Hematopoietic multipotent progenitor cell treated with erythropoietin and hydrocortisone succinate and interleukin-3 and kit ligand, for 15 days (in vitro differentiated cells): ENCODE measurements around the gene NPEPL1.

Source experiments
- DNase-seq: peaks from one replicate; pipeline ENCODE4 v3.0.0-alpha.2; 2015; ENCODE audit warnings: low spot score

NPEPL1 gene

DNA sequence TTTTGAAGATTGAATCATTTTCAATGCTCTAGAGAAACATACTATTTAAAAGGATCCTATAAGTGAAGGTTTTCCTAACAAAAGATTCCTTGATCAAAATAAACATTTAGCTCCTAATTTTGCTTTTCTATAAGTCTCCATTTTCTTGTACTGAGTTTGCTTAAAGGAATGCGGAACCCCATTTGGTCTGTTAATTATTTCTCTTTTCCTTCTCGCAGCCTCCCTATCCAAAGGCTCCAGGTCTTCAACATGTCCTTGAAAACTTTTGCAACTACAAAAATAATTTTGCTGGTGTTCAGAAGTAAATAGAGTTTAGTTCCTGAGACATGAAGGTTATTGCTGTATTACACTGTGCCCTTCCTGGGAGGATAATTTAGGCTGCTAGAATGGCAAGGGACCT lies 8.3 kb upstream of the NPEPL1 start:
- no peak for DNase-seq

DNA sequence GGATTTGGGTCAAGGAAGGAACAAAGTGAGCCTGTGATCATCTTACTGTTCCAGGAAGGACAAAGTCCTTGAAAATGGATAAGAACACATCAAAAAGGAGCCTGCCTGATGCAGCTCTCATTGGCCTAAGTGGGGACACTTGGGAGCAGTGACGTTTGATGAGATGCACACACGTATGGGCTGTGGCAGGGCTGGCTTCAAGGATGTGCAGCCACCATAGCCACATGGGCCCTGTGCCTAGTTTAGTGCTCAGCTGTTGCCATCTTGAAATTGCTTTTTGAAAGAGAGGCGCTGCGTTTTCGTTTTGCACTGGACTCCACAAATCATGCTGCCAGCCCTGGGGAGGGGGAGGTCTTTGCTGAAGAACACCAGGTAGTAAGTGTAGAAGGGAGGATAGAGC lies 6.6 kb upstream of the NPEPL1 start:
- DNase-seq = no peak

DNA sequence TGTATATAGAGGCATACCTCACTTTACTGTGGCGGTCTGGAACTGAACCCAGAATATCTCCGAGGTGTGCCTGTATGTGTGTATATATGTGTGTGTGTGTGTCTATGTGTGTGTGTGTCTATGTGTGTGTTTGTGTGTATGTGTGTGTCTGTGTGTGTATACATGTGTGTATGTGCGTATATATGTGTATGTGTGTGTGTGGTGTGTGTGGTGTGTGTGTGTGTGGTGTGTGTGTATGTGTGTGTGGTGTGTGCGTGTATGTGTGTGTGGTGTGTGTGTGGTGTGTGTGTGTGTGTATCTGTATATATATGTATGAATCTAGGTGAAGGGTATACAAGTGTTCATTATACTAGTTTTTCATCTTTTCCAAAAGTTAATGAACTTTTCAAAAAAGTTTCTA lies 4.2 kb upstream of the NPEPL1 start:
- DNase-seq = no peak

DNA sequence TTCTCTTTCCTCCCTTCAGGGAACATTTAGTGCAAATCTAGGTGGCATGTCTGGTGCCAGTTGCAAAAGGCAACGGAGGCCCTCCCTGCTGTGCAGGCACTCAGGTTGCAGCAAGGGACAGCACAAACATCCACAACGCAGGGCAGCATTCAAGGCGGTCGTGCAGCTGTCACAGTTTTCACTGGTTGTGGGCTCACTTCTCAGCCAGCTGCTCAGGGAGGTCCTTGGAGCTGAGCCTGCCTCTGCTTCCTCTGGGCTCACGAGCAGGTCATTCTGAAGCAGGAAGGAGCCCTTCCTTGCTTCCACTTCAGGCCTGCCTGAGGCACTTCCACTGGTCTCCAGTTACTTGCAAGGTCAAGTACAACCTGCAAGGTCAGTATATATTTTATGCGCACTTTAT lies 3.8 kb upstream of the NPEPL1 start:
- DNase-seq = no peak

DNA sequence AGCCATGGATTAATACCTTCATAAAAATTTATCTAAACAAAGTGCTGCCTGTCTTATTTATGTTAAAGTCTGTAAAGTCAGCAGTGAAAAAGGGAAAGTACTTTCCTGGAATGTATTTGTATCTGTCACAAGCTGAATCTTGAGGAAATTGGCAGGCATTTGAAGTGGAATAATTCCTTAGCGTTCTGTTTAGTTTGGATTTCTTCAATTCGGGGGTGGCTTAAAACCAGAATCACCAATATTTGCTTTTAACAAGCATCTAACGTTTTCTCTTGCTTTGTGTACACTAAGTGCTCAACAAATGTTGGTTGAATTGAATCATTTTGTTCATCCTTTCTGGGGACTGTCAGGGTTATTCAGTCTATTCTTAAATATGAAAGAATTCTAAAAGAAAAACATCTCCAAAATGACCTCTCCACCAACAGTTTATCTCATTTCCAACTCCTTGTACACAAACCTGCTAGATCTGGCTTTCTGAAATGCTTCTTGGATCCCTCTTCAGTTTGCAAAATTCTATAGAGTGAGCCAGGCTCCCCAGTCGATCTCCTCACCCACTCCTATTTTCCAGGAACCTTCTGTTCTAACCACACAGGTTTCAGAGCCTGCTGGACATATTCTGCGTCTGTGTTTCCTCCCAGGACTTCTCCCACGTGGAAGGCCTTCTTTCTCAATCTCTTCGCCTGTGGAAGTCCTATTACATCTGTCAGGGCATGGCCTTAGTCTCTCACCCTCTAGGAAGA lies 2.0 kb upstream of the NPEPL1 start:
- DNase-seq = no peak

DNA sequence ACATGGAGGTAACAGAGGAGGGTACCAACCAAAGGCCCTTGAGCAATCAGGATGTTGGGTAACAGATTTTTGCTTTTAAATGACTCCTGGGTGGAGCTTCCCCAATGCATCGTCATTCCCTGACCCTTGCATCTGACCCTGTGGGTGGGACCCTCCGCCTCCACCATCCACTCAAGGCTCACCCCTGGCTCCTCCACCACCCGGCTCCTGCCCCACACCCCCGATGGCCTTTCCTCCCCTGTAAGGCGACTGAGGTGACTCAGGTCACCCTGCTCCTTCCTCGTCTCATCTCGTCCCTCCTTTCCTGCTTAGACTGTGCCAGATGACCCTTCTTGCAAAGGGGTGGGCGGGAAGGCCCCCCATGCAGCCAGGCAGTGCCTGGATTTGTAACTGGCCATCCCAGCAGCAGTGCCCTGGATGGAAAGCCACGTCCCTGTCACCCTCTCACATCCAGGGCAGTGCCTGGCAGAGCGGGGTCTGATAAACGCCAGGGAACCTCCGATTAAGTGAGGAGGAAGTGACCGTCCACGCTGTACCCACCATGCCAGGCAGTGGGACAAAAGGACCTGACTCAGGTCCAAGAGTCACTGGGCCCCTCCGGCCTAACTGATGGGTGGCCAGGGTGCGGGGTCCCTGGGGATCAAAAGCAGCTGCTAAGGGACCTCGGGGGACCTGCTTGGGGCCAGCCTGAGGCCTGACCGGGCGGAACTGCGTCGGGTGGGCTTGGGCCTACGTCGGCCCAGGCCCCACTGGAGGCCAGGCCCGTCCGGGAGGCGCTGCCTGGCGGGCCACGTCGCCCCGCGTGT lies 624 bp upstream of the NPEPL1 start:
- no peak for DNase-seq

DNA sequence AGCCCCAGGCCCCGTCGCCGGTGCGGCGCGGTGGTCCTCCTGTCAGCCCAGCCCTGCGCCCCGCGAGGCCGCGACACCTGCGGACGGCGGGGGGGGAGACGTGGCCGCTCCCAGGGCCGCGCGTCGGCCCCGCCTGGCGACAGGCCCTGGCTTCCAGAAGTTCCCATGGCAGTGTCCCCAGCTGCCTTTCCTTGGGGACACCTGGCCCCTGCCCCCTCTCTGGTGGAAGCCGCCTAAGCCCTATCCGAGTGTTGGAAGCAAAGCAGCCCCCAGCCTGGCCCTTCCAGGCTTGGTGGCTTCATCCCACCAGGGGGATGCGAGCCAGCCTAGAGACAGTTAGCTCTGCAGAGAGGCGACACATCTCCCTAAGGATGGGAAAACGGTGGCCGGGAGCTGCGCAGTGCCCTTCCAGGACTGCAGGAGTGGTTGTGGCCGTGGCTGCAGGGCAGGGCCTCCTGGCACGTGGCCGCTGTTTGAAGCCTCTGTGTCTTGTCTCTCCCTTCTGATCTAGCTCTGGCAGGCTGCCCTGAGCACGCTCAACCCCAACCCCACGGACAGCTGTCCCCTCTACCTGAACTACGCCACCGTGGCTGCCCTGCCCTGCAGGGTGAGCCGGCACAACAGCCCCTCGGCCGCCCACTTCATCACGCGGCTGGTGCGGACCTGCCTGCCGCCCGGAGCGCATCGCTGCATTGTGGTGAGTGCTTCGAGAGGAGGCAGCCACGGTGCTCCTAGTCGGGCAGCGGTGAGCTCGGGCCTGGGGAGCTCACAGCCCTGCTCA lies 816 bp downstream of the NPEPL1 start:
- no peak for DNase-seq

DNA sequence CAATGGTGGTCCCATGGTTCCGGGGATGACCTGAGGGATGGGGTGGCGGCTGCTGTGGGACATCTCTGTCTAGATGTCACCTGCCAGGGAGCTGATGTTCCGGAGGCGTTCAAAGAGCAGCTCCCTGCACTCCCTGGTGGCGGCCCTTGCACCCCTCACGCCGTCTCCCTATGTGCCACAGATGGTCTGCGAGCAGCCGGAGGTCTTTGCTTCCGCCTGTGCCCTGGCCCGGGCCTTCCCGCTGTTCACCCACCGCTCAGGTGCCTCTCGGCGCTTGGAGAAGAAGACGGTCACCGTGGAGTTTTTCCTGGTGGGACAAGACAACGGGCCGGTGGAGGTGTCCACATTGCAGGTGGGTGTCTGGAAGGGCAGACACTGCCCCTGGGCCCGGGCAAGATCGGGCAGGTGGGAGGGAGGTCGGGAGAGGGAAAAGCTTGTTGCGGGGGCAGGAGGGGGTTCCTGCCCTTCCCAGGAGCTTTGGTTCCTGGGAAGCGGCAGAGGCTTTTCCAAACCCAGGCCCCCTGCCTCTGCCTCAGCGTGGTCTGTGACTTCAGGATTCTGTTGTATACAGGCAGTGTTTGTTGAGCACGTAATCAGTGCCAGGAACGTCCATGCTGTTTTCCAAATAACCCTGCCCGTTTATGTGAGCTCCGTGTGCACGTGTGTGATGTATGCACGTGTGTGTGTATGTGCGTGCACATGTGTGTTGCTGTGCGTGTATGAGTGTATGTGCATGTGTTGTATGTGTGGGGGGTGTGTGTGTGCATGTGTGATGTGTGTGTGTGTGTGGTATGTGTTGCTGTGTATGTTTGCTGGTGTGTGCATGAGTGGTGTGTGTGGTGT lies 1.9 kb downstream of the NPEPL1 start:
- no peak for DNase-seq

DNA sequence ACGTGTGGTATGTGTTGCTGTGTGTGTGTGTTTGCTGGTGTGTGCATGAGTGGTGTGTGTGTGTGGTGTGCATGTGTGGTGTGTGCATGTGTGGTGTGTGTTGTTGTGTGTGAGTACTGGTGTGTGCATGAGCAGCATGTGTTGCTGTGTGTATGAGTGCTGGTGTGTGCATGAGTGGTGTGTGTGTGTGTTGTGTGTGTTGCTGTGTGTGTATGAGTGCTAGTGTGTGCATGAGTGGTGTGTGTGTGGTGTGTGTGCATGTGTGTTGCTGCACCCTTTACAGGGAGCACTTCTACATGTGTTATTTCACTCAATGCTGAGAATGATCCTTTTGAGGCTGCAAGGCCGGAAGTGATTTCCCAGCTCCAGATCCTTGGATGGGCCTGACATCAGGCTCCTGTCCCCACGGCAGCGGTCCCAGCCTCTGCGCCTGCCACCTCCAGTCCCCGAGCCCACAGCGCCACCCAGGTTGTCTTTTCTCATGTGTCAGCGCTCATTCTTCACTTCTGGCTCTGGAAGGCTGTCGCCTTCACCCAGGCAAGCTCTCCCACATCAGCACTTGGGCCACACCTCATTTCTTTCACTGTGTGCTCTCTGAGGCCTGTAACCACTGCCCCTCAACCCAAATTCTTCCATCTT lies 2.6 kb downstream of the NPEPL1 start:
- no peak for DNase-seq

DNA sequence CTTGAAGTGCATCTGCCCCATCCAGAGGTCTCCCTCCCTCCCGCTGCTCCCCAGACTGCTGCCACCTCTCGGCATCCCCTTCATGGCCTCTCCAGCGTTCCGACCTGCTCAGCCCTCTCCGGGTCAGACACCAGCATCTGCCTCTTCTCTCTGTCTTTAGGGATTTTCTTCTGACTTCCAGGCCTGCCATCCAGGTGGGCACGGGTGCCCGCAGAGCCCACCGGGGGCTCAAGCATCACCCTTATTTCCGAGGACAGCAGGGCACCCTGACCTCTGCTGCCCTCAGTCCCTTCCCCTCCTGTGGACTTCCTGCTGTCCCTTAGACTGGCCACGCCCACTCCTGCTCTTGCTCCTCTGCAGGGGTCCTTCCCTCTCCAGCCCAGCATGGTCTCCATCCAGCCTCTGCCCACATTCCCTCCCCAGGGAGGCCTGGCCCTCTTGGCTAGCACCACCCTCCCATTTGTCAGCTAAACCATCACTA lies 3.3 kb downstream of the NPEPL1 start:
- no peak for DNase-seq

DNA sequence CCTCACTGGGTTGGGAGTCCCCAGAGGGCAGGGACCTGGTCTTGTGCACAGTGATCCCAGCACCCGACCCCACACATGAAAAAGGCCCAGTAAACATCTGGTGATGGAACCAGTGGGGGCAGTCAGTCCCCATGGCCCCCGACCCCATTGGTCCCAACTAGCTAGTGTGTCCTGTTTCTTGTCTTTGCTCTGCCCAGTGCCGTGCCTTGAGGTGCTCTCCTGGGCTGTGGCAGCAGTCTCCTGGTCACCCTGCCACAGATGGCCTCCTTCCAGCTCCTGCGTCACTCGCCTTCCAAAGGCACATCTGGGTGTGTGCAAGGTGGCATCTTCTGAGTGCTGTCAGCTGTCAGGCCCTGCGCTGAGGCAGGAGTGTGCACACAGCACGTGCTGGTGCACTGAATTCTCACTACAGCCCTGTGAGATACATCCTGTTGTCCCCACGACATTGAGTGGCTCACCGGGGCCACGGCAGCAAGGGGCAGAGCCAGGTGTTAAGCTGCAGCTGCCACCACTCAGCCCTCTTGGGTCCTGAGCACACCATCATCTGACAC lies 3.9 kb downstream of the NPEPL1 start:
- DNase-seq = no peak

DNA sequence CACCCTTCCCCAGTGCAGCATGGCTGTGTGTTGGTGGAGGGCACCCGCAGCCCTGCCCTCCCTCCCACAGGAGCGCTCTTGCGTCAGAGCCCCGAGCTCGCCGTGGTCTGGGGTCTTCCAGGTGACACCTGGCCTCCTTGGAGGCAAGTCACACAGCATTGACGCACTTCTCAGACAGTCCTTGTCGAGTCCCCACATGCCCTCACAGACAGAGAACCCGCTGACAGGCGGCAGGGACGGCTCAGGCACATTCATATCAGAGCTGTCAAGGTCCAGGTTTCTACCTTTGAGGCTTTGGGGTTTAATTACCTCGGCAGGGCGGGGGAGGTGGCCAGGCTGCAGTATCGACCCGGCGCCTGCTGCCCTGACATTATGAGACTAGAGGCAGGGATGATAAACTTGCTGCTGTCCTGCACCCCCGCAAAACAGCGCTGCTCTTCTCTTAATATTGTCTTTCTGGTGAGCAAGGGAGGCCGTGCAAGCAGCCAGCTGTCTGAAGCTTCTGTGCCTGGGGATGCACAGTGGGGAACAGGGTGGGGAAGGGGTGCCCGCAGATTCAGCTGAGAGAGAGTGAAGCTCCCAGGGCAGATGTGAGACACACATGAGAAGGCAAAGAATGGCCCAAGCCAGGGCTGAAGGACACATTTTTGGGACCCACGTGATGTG lies 4.7 kb downstream of the NPEPL1 start:
- no peak for DNase-seq

DNA sequence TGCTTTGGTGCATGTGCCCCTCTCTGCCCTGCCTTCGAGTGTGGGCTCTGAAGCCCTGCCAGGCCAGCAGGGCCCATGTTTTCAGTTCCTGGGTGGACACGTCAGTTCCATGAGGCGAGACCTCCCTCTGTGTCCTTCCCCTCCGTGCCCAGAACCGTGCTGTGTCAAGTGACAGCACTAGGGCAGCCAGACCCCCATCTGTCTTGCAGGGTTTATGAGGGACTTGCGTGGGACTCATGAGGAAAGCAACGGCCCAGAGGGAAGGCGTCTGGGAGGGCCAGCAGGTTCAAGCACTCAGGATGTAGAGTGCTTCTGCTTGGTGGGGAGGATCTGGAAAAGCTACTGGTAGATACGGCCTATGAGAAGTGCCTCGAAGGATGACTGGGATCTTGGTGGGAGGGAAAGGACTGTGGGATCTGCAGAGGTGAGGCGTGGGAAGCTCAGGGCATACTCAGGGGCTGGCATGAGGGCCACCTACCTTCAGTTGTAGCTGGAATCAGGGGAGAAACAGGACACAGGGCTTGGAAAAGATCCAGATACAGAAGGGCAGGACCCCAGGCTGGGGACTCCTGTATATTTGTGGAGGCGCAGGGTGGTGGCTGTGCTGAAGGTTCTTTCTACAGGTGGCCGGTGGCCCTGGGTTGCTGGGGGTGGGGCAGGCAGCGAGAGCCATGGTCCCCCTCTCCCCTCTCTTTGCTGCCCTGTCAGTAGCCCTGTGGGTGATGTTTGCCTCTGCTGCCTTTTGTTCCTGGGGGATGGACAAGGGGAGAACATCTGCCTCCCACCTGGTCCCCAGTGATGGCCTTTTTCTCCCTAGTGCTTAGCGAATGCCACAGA lies 5.5 kb downstream of the NPEPL1 start:
- no peak for DNase-seq

DNA sequence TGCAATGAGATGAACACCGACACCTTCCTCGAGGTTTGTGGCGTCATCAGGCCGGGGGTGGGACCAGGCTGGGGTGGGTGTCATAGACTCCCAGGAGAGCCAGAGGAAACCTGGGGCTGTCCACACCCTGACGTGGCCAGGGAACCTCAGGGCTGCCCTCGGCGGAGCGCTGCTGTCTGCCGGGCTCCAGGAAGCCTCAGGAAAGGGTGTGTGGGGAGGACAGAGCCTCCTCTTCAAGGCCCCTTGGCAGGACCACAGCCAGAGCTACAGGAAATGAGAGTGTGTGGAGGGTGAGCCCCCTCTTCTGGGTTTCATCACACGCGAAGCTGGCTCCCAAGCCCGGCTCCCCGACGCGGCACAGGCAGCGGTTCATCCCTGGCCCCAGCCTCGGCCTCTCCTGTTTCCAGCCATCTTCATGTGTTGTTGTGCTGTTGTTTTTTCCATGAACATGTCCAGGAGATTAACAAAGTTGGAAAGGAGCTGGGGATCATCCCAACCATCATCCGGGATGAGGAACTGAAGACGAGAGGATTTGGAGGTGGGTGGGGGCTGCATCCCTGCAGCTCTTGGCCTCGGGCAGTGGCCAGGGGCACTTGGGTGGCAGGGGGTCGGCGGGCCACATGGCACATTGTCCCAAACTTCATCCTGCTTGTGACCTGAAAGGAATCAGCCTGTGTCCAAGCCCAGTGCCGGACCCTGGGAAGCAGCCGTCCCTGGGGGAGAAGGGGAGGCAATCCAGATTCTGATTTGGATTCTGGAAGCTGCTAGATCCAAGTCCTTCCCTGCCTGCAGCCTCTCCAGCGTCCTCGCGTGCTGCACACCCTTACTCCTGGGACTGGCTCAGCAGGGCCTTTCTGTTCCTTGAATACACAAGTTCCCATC lies 6.4 kb downstream of the NPEPL1 start:
- DNase-seq = no peak

DNA sequence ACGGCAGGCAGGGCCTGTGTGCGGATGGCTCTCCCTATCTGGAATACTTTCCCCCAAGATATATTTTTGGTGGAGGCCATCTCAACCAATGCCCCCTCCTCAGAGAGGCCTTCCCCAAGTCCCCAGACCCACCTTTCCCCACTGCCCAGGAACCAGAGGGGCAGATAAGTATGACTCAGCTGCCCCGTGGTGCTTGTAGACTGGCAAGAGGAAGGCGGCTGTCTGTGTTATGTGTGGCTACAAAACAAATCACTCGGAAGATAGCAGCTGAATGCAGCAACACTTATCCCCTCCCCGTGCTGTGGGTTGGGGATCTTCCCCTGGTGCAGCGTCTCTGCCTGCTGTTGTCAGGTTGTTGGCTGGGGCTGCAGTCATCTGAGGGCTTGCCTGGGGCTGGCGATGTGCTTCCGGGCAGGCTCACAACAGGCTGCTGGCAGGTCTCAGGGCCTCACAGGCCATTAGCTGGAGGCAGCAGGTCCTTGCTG lies 7.1 kb downstream of the NPEPL1 start:
- DNase-seq = no peak

DNA sequence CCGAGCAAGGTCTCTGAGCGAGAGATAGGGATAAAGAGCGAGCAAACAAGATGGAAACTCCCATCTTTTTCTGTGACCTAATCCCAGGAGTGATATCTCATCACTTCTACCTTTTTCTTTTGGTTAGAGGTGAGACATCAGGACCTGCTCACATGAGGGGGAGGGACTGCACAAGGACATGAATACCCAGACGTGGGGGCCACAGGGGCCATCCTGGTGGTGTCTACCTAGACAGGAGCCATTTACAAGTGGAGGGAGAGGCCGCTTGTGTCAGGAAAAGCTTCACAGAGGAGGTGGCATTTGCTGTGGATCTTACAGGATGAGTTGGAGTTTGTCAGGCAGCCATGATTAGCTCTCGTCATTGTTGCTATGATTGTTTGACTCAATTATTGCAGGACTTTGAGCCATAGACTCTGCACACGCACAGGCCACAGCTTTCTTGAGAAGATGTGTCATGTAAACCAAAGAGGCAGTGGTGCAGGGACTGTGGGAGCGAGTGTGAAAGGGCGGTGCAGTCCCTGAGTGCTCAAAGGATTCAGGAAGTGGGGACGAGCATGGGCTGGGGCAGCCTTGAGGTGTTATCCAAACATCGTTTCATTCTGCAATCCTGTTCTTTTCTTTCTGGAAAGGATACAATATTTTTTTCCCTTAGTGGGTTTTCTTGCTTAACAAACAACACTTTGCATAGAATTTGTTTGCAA lies 7.7 kb downstream of the NPEPL1 start:
- no peak for DNase-seq

DNA sequence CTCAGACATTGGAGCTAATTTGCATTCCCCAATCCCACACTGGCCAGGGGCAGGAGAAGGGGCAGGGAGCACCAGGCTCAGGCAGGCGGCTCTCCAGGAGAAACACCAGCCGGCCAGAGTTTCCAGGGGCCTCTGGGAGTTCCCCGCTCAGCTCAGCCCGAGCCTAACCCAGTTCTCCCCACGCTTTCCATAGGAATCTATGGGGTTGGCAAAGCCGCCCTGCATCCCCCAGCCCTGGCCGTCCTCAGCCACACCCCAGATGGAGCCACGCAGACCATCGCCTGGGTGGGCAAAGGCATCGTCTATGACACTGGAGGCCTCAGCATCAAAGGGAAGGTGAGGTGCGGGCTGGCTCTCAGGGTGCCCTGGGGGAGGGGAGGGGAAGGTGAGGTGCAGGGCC lies 8.2 kb downstream of the NPEPL1 start:
- DNase-seq = no peak
